Chondrocyte (in vitro differentiated cells): ENCODE measurements around the gene COL24A1. TPM values are rescaled to one million over a fixed set of nuclear protein-coding genes. Genes with fewer than 3 reads are reported as not detected.

Experiments used
- DNase-seq: peaks from one replicate; pipeline ENCODE4 v3.0.0; 2021; ENCODE audit warnings: mixed read lengths, low spot score
- H3K27ac Mint-ChIP-seq: one replicate; pipeline ENCODE4 v1.8.0; 2021; ENCODE audit warnings: mild to moderate bottlenecking, moderate library complexity, mixed read lengths; ENCODE audit not compliant: unreplicated experiment
- H3K27me3 Mint-ChIP-seq: 2 replicates; pipeline ENCODE4 v1.8.0; 2021; ENCODE audit warnings: low read depth, mixed read lengths
- H3K36me3 Mint-ChIP-seq: 2 replicates; pipeline ENCODE4 v1.8.0; 2021; ENCODE audit warnings: low read depth, mixed read lengths
- H3K4me1 Mint-ChIP-seq: 2 replicates; pipeline ENCODE4 v1.8.0; 2021; ENCODE audit warnings: low read depth, mild to moderate bottlenecking, mixed read lengths
- H3K4me3 Mint-ChIP-seq: one replicate; pipeline ENCODE4 v1.8.0; 2021; ENCODE audit warnings: mild to moderate bottlenecking, moderate library complexity, mixed read lengths; ENCODE audit not compliant: unreplicated experiment
- H3K9me3 Mint-ChIP-seq: 2 replicates; pipeline ENCODE4 v1.8.0; 2021; ENCODE audit warnings: low read depth, mixed read lengths
- total RNA-seq: library from RNA; stranded (reverse); gene quantifications from 3 replicates; pipeline ENCODE4 v1.2.1, GENCODE V29; 2021
- TF ChIP-seq, protein P1 (sequence below): fragments of 200-600 bp; sonication (generic); IDR thresholded peaks from 2 replicates; pipeline ENCODE4 v1.5.0; 2021; ENCODE audit warnings: antibody characterized with exemption, mild to moderate bottlenecking, moderate library complexity

COL24A1 gene
- total RNA-seq, 1 donor from 2014 or later = 0.30 TPM

DNA sequence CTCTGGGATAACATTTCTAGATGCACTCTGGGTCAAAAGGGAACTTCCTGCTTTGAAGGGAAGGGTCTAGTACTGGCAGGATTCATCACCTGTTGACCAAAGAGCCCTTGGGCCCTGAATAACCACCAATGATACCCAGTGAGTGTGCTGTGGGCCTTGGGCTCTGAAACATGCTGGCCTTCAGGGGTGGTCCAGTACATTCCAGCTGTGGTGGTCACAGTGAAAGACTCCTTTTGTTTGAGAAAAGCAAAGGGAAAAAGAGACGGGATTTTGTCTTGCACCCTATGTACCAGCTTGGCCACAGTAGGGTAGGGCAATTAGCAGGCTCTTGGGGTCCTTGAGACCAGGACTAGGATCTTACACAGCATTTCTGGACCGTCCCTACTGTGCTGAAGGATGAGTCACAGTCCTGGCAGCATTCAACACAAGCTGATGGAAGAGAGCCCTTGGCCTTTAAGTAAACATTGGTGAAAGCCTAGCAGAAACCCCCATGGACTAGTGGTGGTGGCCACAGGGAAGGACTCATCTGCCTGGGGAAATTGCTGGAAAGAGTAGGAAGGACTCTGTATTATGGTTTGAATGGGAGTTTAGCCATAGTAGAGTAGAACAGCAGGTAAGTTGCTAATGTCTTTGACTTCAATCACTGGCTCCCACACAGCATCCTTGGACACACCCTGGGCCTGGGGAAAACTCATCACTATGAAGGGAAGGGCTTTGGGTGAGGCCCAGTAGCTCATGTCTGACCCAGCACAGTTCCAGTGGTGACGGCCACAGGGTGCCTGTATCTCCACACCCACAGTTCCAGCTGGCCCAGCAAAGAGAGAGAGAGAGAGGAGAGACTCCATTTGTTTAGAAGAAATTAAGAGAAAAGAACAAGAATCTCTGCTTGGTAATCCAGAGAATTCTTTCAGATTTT lies 87.5 kb downstream of the COL24A1 start:
- H3K27ac Mint-ChIP-seq = no peak overlapping the region
- H3K36me3 Mint-ChIP-seq = peaks cover 1% of the 10 kb centered on the region
- no peak overlapping the region for H3K4me3 Mint-ChIP-seq
- H3K27me3 Mint-ChIP-seq = peaks cover 12% of the 10 kb centered on the region
- H3K9me3 Mint-ChIP-seq = no peaks in the 10 kb centered on the region
- DNase-seq = no peak
- TF ChIP-seq, protein P1, sequence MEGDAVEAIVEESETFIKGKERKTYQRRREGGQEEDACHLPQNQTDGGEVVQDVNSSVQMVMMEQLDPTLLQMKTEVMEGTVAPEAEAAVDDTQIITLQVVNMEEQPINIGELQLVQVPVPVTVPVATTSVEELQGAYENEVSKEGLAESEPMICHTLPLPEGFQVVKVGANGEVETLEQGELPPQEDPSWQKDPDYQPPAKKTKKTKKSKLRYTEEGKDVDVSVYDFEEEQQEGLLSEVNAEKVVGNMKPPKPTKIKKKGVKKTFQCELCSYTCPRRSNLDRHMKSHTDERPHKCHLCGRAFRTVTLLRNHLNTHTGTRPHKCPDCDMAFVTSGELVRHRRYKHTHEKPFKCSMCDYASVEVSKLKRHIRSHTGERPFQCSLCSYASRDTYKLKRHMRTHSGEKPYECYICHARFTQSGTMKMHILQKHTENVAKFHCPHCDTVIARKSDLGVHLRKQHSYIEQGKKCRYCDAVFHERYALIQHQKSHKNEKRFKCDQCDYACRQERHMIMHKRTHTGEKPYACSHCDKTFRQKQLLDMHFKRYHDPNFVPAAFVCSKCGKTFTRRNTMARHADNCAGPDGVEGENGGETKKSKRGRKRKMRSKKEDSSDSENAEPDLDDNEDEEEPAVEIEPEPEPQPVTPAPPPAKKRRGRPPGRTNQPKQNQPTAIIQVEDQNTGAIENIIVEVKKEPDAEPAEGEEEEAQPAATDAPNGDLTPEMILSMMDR = no peak
- peaks cover 39% of the 10 kb centered on the region for H3K4me1 Mint-ChIP-seq

DNA sequence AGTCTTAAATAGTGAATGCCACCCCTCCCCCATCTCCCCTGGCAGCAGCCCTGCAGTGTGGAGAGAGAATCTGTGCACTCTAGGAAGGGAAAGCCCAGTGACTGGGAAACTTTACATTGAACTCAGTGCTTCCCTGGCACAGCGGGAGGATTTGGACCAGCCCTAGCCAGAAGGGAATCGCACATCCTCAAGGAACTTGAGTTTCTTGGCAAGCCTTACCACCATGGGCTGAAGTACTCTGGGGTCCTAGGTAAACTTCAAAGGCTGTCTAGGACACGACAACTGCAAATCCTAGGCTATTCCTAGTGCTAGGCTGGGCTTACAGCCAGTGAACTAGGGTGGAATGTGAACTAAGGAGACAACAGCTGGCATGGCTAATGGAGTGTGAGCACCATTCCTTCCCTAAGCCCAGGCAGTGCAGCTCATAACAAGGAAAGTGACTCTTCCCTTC lies 88.3 kb downstream of the COL24A1 start:
- H3K27ac Mint-ChIP-seq = peak overlapping the region; percentile 76
- no peak for DNase-seq
- TF ChIP-seq, protein P1 = no peak
- peaks cover 1% of the 10 kb centered on the region for H3K36me3 Mint-ChIP-seq
- no peak overlapping the region for H3K4me3 Mint-ChIP-seq
- no peaks in the 10 kb centered on the region for H3K9me3 Mint-ChIP-seq
- H3K27me3 Mint-ChIP-seq = peaks cover 7% of the 10 kb centered on the region
- peaks cover 39% of the 10 kb centered on the region for H3K4me1 Mint-ChIP-seq

DNA sequence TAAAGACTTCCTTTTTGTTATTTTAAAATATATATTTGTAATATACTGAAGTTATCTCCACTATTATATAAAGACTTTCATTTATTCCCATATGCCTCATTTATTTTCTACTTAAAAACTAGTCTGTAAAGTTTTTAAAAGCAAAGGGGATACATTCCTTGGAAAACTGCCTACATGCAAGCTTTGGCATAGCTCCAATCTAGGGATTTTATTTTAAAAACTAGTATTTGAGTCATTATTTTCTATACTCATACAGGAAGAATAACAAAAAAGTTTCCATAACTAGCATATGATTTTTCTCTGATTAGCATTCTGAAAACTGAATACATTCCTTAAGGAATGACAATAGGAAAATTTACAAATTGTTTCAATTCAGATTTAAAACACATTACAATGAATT lies 88.9 kb downstream of the COL24A1 start:
- Mint-ChIP-seq H3K27me3 (peaks cover 2% of the 10 kb centered on the region), H3K4me1 (peaks cover 40% of the 10 kb centered on the region), H3K9me3 (no peaks in the 10 kb centered on the region), H3K36me3 (no peaks in the 10 kb centered on the region), H3K27ac (no peak overlapping the region), H3K4me3 (no peak overlapping the region)
- TF ChIP-seq, protein P1 = no peak
- no peak for DNase-seq

DNA sequence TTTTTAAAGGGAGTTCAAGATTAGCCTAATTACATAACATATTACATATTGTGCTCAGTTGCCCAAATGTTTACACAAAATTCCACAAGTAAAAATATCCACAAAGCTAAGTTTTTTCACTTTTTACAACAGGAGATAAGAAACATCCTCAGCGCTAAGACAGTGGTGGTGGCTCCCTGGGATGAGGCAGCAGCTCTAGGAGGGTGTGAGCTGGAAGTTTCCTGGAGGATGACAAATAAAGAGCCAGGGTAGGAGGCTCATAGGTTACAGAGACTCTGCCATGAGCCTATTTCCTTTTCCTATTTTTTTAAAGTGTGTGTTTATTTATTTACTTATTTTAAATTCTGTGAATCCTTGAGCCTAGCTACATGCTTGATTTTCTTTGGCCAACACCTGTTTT lies 91.7 kb downstream of the COL24A1 start:
- no peak overlapping the region for H3K4me3 Mint-ChIP-seq
- H3K4me1 Mint-ChIP-seq = peaks cover 51% of the 10 kb centered on the region
- no peak for DNase-seq
- H3K27ac Mint-ChIP-seq = no peak overlapping the region
- TF ChIP-seq, protein P1 = no peak
- H3K36me3 Mint-ChIP-seq = no peaks in the 10 kb centered on the region
- no peaks in the 10 kb centered on the region for H3K27me3 Mint-ChIP-seq
- no peaks in the 10 kb centered on the region for H3K9me3 Mint-ChIP-seq

DNA sequence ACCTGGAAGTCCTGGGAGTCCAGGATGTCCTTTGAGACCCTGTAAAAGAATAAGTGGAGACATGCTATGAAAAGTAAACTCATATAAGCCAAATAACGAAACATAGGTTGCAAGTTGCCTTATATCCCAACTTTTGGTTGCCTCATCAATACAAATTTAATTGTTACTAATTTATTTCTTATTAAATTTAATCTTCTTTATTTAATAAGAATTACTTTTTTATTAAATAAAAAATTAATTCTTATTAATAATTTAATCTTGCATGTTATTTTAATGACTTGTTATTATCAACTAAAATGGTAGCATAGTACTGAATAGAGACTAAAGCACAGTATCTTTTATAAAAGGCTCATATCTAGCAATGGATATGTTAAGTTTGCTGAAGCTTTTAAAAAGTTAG lies 92.9 kb downstream of the COL24A1 start:
- H3K36me3 Mint-ChIP-seq = no peaks in the 10 kb centered on the region
- H3K9me3 Mint-ChIP-seq = no peaks in the 10 kb centered on the region
- DNase-seq = no peak
- no peaks in the 10 kb centered on the region for H3K27me3 Mint-ChIP-seq
- no peak overlapping the region for H3K27ac Mint-ChIP-seq
- H3K4me1 Mint-ChIP-seq = peaks cover 40% of the 10 kb centered on the region
- H3K4me3 Mint-ChIP-seq = no peak overlapping the region
- TF ChIP-seq, protein P1 = no peak
